ENCODE results near the gene DGKQ. TPM values are rescaled to one million over a fixed set of nuclear protein-coding genes. Genes with fewer than 3 reads are reported as not detected.

The DGKQ gene
- total and polyA plus RNA-seq, 9 of the 15 experiments (the other 6 are each of a cell fraction or from before 2014, with no cell fraction given), result 0.17 to 22.0 (median 5.6) TPM

DNA sequence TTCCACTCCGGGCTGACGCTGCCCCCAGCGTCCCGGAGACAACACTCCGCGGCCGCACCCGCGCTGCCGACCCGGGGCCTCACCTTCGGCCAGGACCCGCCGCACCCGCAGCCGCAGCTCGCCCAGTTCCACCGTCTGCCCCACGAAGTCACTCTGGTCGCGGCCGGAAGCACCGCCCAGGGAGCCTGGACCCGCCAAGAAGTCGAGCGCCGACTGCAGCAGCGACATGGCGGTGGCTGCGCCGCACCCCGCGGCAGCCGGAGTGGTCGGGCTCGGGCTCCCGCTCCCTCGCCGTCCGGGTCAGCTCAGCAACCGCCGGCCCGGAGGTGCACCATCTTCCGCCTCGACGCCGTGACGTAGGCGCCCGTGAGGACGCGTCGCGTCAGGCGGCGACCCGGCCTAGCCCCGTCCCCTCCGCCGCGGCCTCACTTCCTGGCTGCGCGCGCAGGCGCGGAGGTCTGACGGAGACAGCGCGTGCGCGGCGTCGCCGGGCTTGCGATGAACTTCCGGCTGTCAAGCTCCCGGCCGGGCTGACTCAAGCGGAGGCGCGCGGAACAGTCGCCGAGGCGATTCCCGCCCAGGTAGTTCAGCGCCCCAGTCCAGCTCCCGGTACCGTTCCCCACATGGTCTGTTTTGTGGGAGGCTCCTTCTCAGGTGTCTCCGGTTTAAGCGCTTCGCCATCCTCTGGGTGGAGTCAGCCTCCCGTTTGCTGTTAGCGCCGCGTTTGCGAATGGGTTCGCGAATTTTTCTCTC is 41.2 kb downstream of the DGKQ start, which contains the start of the genes GAK and TMEM175 (continued):
- TF ChIP-seq, protein P1, sequence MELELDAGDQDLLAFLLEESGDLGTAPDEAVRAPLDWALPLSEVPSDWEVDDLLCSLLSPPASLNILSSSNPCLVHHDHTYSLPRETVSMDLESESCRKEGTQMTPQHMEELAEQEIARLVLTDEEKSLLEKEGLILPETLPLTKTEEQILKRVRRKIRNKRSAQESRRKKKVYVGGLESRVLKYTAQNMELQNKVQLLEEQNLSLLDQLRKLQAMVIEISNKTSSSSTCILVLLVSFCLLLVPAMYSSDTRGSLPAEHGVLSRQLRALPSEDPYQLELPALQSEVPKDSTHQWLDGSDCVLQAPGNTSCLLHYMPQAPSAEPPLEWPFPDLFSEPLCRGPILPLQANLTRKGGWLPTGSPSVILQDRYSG (tag; conservative IDR thresholded peaks at IDR 0.05; ENCODE audit: low read depth), result no peak
- TF ChIP-seq EWSR1 (IDR thresholded peaks at IDR 0.05; ENCODE audit: borderline replicate concordance, low read depth, partially characterized antibody), result no peak
- TF ChIP-seq CEBPG (CRISPR knock-in tag; IDR thresholded peaks at IDR 0.05), result peak; percentile 38; the same call in 1 of the 2 replicates
- TF ChIP-seq CEBPG (tag; conservative IDR thresholded peaks at IDR 0.05 in 1 of 2, IDR thresholded peaks at IDR 0.05 in 1 of 2), result no peak
- no peak for TF ChIP-seq ILK (tag; IDR thresholded peaks at IDR 0.05; ENCODE audit: borderline replicate concordance, low read depth)
- TF ChIP-seq, protein P2, sequence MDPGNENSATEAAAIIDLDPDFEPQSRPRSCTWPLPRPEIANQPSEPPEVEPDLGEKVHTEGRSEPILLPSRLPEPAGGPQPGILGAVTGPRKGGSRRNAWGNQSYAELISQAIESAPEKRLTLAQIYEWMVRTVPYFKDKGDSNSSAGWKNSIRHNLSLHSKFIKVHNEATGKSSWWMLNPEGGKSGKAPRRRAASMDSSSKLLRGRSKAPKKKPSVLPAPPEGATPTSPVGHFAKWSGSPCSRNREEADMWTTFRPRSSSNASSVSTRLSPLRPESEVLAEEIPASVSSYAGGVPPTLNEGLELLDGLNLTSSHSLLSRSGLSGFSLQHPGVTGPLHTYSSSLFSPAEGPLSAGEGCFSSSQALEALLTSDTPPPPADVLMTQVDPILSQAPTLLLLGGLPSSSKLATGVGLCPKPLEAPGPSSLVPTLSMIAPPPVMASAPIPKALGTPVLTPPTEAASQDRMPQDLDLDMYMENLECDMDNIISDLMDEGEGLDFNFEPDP (CRISPR knock-in tag; IDR thresholded peaks at IDR 0.05), result no peak
- TF ChIP-seq KHSRP (IDR thresholded peaks at IDR 0.05), result no peak
- no peak for TF ChIP-seq ELF4 (CRISPR knock-in tag; IDR thresholded peaks at IDR 0.05)
- no peak for TF ChIP-seq RBM14 (IDR thresholded peaks at IDR 0.05; ENCODE audit: borderline replicate concordance, insufficient read depth, low read depth, low read length)
- TF ChIP-seq TAL1 (IDR thresholded peaks at IDR 0.05), result no peak
- TF ChIP-seq, protein P3, sequence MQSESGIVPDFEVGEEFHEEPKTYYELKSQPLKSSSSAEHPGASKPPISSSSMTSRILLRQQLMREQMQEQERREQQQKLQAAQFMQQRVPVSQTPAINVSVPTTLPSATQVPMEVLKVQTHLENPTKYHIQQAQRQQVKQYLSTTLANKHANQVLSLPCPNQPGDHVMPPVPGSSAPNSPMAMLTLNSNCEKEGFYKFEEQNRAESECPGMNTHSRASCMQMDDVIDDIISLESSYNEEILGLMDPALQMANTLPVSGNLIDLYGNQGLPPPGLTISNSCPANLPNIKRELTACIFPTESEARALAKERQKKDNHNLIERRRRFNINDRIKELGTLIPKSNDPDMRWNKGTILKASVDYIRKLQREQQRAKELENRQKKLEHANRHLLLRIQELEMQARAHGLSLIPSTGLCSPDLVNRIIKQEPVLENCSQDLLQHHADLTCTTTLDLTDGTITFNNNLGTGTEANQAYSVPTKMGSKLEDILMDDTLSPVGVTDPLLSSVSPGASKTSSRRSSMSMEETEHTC (IDR thresholded peaks at IDR 0.05), result no peak
- TF ChIP-seq POLR2G (IDR thresholded peaks at IDR 0.05; ENCODE audit: low read depth, low read length), result peak; percentile 98
- no peak for TF ChIP-seq ZNF764 (CRISPR knock-in tag; IDR thresholded peaks at IDR 0.05; ENCODE audit: low read depth)
- TF ChIP-seq FOXA3 (CRISPR knock-in tag; conservative IDR thresholded peaks at IDR 0.05 in 1 of 2, IDR thresholded peaks at IDR 0.05 in 1 of 2), result no peak
- TF ChIP-seq, protein P4, sequence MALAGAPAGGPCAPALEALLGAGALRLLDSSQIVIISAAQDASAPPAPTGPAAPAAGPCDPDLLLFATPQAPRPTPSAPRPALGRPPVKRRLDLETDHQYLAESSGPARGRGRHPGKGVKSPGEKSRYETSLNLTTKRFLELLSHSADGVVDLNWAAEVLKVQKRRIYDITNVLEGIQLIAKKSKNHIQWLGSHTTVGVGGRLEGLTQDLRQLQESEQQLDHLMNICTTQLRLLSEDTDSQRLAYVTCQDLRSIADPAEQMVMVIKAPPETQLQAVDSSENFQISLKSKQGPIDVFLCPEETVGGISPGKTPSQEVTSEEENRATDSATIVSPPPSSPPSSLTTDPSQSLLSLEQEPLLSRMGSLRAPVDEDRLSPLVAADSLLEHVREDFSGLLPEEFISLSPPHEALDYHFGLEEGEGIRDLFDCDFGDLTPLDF (CRISPR knock-in tag; IDR thresholded peaks at IDR 0.05), result peak; percentile 77; the same call in 1 of the 2 replicates
- TF ChIP-seq HNRNPL (IDR thresholded peaks at IDR 0.05; ENCODE audit: low read depth, low read length), result no peak
